GM10266 (cell line): ENCODE measurements around the gene INSRR.

ENCODE experiments used
- DNase-seq: peaks from one replicate; pipeline ENCODE4 v3.0.0; 2012; ENCODE audit errors: extremely low spot score
- CTCF ChIP-seq: IDR thresholded peaks from 2 replicates; pipeline ENCODE4 v1.5.1; 2012; ENCODE audit warnings: mild to moderate bottlenecking, low read depth; ENCODE audit not compliant: control insufficient read depth, insufficient read depth; ENCODE audit errors: missing control alignments

The INSRR gene

GRCh38 chr1:156880473-156880872 lies 21.6 kb upstream of the INSRR start:
- no peak for TF ChIP-seq CTCF
- DNase-seq, result no peak

- no peak for TF ChIP-seq CTCF
- DNase-seq, result no peak
These were observed 21.0 kb upstream of the INSRR start for GRCh38 chr1:156879876-156880275.

- no peak for DNase-seq
- TF ChIP-seq CTCF, result no peak
These were observed 18.7 kb upstream of the INSRR start for GRCh38 chr1:156877433-156878170.

- DNase-seq, result no peak
- TF ChIP-seq CTCF, result no peak
These were observed 17.4 kb upstream of the INSRR start for GRCh38 chr1:156876281-156876680.

GRCh38 chr1:156875341-156875615 lies 16.4 kb upstream of the INSRR start:
- no peak for DNase-seq
- no peak for TF ChIP-seq CTCF

- DNase-seq, result no peak
These were observed 15.8 kb upstream of the INSRR start for GRCh38 chr1:156874572-156875340.

More at GRCh38 chr1:156874572-156875340, 15.8 kb upstream of the INSRR start:
- no peak for TF ChIP-seq CTCF
